Astrocyte (in vitro differentiated cells and primary cell): ENCODE results near the gene MFN2. TPM values are rescaled to one million over a fixed set of nuclear protein-coding genes. Genes with fewer than 3 reads are reported as not detected.

Experiments used
- DNase-seq: peaks from one replicate; pipeline ENCODE4 v3.0.0-alpha.2; 2010; ENCODE audit warnings: low read depth
- FAIRE-seq: peaks from 2 replicates; lab custom pipeline; 2011; peaks lifted over from hg19 to GRCh38; lab: Jason Lieb, UNC
- H2AFZ ChIP-seq: 2 replicates; pipeline ENCODE4 v1.6.0; 2012; ENCODE audit warnings: low read depth, low read length, inconsistent platforms
- H3K27ac ChIP-seq: 2 replicates; pipeline ENCODE4 v1.5.1; 2011; ENCODE audit warnings: low read depth, low read length, inconsistent platforms
- H3K27me3 ChIP-seq: 2 replicates; pipeline ENCODE4 v1.6.0; 2011; ENCODE audit warnings: low read length, inconsistent platforms; ENCODE audit not compliant: insufficient read depth
- H3K36me3 ChIP-seq: 2 replicates; pipeline ENCODE4 v1.5.1; 2011; ENCODE audit warnings: low read length, inconsistent platforms; ENCODE audit not compliant: insufficient read depth
- H3K4me1 ChIP-seq: 2 replicates; pipeline ENCODE4 v1.5.1; 2011; ENCODE audit warnings: low read length, inconsistent platforms; ENCODE audit not compliant: insufficient read depth
- H3K4me2 ChIP-seq: 2 replicates; pipeline ENCODE4 v1.6.0; 2012; ENCODE audit warnings: low read length, inconsistent platforms
- H3K4me3 ChIP-seq: 2 replicates; pipeline ENCODE4 v1.5.1; 2011; ENCODE audit warnings: low read depth, mild to moderate bottlenecking, low read length, inconsistent platforms; ENCODE audit not compliant: insufficient read depth
- H3K79me2 ChIP-seq: 2 replicates; pipeline ENCODE4 v1.6.0; 2012; ENCODE audit warnings: mild to moderate bottlenecking, low read length, inconsistent platforms; ENCODE audit not compliant: insufficient read depth
- H3K9ac ChIP-seq: 2 replicates; pipeline ENCODE4 v1.6.0; 2012; ENCODE audit warnings: mild to moderate bottlenecking, low read length, inconsistent platforms
- H3K9me3 ChIP-seq: 2 replicates; pipeline ENCODE4 v1.5.1; 2012; ENCODE audit warnings: low read depth, mild to moderate bottlenecking, low read length, inconsistent platforms; ENCODE audit not compliant: insufficient read depth
- H4K20me1 ChIP-seq: 2 replicates; pipeline ENCODE4 v1.6.0; 2012; ENCODE audit warnings: low read length, inconsistent platforms; ENCODE audit not compliant: insufficient read depth
- H3K27ac Mint-ChIP-seq: one replicate; pipeline ENCODE4 v1.8.0; 2021; ENCODE audit warnings: mild to moderate bottlenecking, mixed read lengths; ENCODE audit not compliant: unreplicated experiment
- H3K27me3 Mint-ChIP-seq: one replicate; pipeline ENCODE4 v1.8.0; 2021; ENCODE audit warnings: low read depth, mixed read lengths; ENCODE audit not compliant: unreplicated experiment
- H3K36me3 Mint-ChIP-seq: one replicate; pipeline ENCODE4 v1.8.0; 2021; ENCODE audit warnings: low read depth, mixed read lengths; ENCODE audit not compliant: unreplicated experiment
- H3K4me1 Mint-ChIP-seq: one replicate; pipeline ENCODE4 v1.8.0; 2021; ENCODE audit warnings: low read depth, mixed read lengths; ENCODE audit not compliant: unreplicated experiment
- H3K4me3 Mint-ChIP-seq: one replicate; pipeline ENCODE4 v1.8.0; 2021; ENCODE audit warnings: mild to moderate bottlenecking, moderate library complexity, mixed read lengths; ENCODE audit not compliant: unreplicated experiment
- H3K9me3 Mint-ChIP-seq: one replicate; pipeline ENCODE4 v1.8.0; 2021; ENCODE audit warnings: mild to moderate bottlenecking, mixed read lengths; ENCODE audit not compliant: unreplicated experiment
- EZH2 ChIP-seq: IDR thresholded peaks from 2 replicates; pipeline ENCODE4 v1.6.1; 2012; ENCODE audit warnings: mild to moderate bottlenecking, low read length, inconsistent platforms; ENCODE audit not compliant: insufficient read depth
- total RNA-seq: library from RNA; stranded (reverse); gene quantifications from 2 replicates; pipeline ENCODE4 v1.2.1, GENCODE V29; 2021
- TF ChIP-seq, protein P1 (sequence below): IDR thresholded peaks from 2 replicates; pipeline ENCODE4 v1.5.1; 2011; ENCODE audit warnings: low read depth, mild to moderate bottlenecking, inconsistent platforms, low read length, moderate library complexity; ENCODE audit not compliant: insufficient read depth

MFN2 gene
- total RNA-seq, 1 donor from 2014 or later = 75.5 TPM

DNA sequence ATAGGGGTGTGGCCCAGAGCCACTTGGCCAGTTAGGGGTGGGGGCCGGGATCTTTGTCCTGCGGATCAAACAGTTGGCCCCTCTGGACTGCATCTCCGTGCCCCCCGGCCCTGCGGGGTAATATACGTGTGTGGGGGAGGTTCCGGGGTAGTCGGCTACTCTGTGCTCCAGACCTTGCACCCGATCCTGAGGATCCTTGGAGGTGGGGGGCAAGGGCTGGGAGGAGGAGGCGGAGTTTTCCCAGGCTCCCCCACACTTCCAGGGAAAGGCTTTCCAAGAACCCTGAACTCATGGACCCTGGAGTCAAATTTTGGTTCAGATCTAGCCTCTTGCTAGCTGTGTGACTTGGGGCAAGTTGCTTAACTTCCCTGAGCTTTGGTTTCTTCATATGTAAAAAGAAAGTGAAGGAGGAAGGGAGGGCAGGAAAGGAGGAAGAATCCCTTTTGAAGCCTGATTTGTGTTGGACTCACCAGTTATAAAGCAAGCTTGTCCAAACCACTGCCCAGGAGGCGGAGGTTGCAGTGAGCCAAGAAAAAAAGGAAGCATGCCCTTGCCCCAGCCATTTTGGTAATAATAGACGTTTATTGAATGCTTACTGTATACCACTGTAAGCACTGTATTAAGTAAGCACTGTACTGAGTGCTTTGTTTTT, 39.7 kb downstream of the MFN2 start:
- H2AFZ ChIP-seq = peak overlapping the region; percentile 74
- H4K20me1 ChIP-seq = peaks cover 5% of the 10 kb centered on the region
- Mint-ChIP-seq H3K9me3 (no peaks in the 10 kb centered on the region), H3K4me1 (peaks cover 2% of the 10 kb centered on the region), H3K4me3 (peak overlapping the region; percentile 92), H3K27me3 (no peaks in the 10 kb centered on the region), H3K27ac (peak overlapping the region; percentile 62), H3K36me3 (peaks cover 12% of the 10 kb centered on the region)
- no peak for TF ChIP-seq EZH2
- TF ChIP-seq, protein P1, sequence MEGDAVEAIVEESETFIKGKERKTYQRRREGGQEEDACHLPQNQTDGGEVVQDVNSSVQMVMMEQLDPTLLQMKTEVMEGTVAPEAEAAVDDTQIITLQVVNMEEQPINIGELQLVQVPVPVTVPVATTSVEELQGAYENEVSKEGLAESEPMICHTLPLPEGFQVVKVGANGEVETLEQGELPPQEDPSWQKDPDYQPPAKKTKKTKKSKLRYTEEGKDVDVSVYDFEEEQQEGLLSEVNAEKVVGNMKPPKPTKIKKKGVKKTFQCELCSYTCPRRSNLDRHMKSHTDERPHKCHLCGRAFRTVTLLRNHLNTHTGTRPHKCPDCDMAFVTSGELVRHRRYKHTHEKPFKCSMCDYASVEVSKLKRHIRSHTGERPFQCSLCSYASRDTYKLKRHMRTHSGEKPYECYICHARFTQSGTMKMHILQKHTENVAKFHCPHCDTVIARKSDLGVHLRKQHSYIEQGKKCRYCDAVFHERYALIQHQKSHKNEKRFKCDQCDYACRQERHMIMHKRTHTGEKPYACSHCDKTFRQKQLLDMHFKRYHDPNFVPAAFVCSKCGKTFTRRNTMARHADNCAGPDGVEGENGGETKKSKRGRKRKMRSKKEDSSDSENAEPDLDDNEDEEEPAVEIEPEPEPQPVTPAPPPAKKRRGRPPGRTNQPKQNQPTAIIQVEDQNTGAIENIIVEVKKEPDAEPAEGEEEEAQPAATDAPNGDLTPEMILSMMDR = no peak
- H3K4me3 ChIP-seq = peak overlapping the region; percentile 86
- peaks cover 5% of the 10 kb centered on the region for H3K36me3 ChIP-seq
- H3K79me2 ChIP-seq = peaks cover 28% of the 10 kb centered on the region
- peak overlapping the region; percentile 94 for H3K4me2 ChIP-seq
- DNase-seq (no peak), FAIRE-seq (no peak)
- H3K27ac ChIP-seq = peak overlapping the region; percentile 41
- no peaks in the 10 kb centered on the region for H3K9me3 ChIP-seq
- no peaks in the 10 kb centered on the region for H3K27me3 ChIP-seq
- H3K9ac ChIP-seq = peak overlapping the region; percentile 86
- H3K4me1 ChIP-seq = peaks cover 6% of the 10 kb centered on the region

DNA sequence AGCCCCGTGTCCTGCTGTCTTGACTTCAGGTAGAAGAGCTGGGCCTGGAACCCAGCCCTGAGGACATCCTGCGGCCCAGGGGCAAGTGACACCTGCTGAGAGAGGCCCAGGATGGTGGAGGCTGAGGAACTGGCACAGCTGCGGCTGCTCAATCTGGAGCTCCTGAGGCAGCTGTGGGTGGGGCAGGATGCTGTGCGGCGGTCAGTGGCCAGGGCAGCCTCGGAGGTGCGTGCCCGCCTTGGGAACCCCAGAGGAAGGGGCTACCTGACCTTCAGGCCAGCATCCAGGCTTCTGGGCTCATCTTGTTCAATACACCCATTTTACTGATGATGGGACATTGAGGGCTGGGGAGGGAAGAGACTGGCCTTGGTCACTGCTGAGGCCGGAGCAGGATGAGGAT, 41.4 kb downstream of the MFN2 start:
- TF ChIP-seq, protein P1 = no peak
- no peak for TF ChIP-seq EZH2
- Histone ChIP-seq H3K4me3 (no peak overlapping the region), H4K20me1 (peaks cover 9% of the 10 kb centered on the region), H3K27ac (no peak overlapping the region), H3K79me2 (peaks cover 28% of the 10 kb centered on the region), H3K4me2 (no peak overlapping the region), H3K36me3 (peaks cover 9% of the 10 kb centered on the region), H3K9me3 (no peaks in the 10 kb centered on the region), H2AFZ (no peak overlapping the region), H3K9ac (no peak overlapping the region), H3K27me3 (no peaks in the 10 kb centered on the region), H3K4me1 (peaks cover 6% of the 10 kb centered on the region)
- H3K36me3 Mint-ChIP-seq = peaks cover 16% of the 10 kb centered on the region
- no peak overlapping the region for H3K4me3 Mint-ChIP-seq
- peaks cover 2% of the 10 kb centered on the region for H3K4me1 Mint-ChIP-seq
- no peak for DNase-seq
- no peaks in the 10 kb centered on the region for H3K27me3 Mint-ChIP-seq
- FAIRE-seq = no peak
- H3K27ac Mint-ChIP-seq = no peak overlapping the region
- no peaks in the 10 kb centered on the region for H3K9me3 Mint-ChIP-seq

DNA sequence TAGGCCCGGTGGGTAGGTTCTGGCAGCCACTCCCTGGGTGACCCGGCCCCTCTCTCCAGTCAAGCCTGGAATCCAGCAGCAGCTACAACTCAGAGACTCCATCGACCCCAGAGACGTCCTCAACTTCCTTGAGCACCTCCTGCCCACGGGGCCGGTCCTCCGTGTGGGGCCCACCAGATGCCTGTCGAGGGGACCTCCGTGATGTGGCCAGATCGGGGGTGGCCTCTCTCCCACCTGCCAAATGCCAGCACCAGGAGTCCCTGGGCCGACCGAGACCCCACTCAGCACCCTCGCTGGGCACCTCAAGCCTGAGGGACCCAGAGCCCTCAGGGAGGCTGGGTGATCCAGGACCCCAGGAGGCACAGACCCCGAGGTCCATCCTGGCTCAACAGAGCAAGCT, 41.8 kb downstream of the MFN2 start:
- H3K27me3 Mint-ChIP-seq = no peaks in the 10 kb centered on the region
- H4K20me1 ChIP-seq = peaks cover 9% of the 10 kb centered on the region
- H3K36me3 ChIP-seq = peaks cover 12% of the 10 kb centered on the region
- H3K79me2 ChIP-seq = peaks cover 28% of the 10 kb centered on the region
- H2AFZ ChIP-seq = no peak overlapping the region
- H3K27me3 ChIP-seq = no peaks in the 10 kb centered on the region
- TF ChIP-seq EZH2 = no peak
- TF ChIP-seq, protein P1 = no peak
- peaks cover 2% of the 10 kb centered on the region for H3K4me1 Mint-ChIP-seq
- H3K9ac ChIP-seq = no peak overlapping the region
- no peak for DNase-seq
- H3K4me2 ChIP-seq = no peak overlapping the region
- no peak overlapping the region for H3K27ac ChIP-seq
- H3K9me3 ChIP-seq = no peaks in the 10 kb centered on the region
- H3K4me3 ChIP-seq = no peak overlapping the region
- no peak overlapping the region for H3K27ac Mint-ChIP-seq
- no peaks in the 10 kb centered on the region for H3K9me3 Mint-ChIP-seq
- H3K4me1 ChIP-seq = peaks cover 6% of the 10 kb centered on the region
- H3K4me3 Mint-ChIP-seq = no peak overlapping the region
- peaks cover 16% of the 10 kb centered on the region for H3K36me3 Mint-ChIP-seq
- FAIRE-seq = no peak
